Fibroblast of pulmonary artery (primary cell): ENCODE results near the gene EEF1B2.
A peak's percentile ranks its signal among the peaks of the same experiment; 100 is the strongest.
"Not testable (repeated sequence)": the region's sequence is repeated elsewhere in the genome, so short reads cannot be mapped to it uniquely, and the experiment has no call there.

ENCODE experiments used
- DNase-seq: peaks from one replicate; pipeline ENCODE4 v3.0.0-alpha.2; 2010; ENCODE audit warnings: low read depth
- H3K4me3 ChIP-seq: replicated peaks from 2 replicates; pipeline ENCODE4 v1.5.1; 2011; ENCODE audit warnings: low read depth, mild to moderate bottlenecking, control low read depth, low read length, moderate library complexity
- CTCF ChIP-seq: IDR thresholded peaks from 2 replicates; pipeline ENCODE4 v1.5.1; 2011; ENCODE audit warnings: mild to moderate bottlenecking, control low read depth, low read length, inconsistent platforms; ENCODE audit errors: missing control alignments

EEF1B2 gene

GRCh38 chr2:206202446-206202845 lies 42.8 kb downstream of the EEF1B2 start:
- DNase-seq: no peak
- TF ChIP-seq CTCF: no peak
- H3K4me3 ChIP-seq: no peak overlapping the region

GRCh38 chr2:206203331-206203730 lies 43.6 kb downstream of the EEF1B2 start:
- no peak overlapping the region for H3K4me3 ChIP-seq
- TF ChIP-seq CTCF: no peak
- DNase-seq: no peak

- DNase-seq: no peak
- no peak for TF ChIP-seq CTCF
- H3K4me3 ChIP-seq: no peak overlapping the region
Observed at GRCh38 chr2:206204710-206205109, 45.0 kb downstream of the EEF1B2 start.

GRCh38 chr2:206207316-206207715 lies 47.6 kb downstream of the EEF1B2 start:
- H3K4me3 ChIP-seq, DNase-seq: not testable (repeated sequence)

GRCh38 chr2:206208900-206209299 lies 49.2 kb downstream of the EEF1B2 start:
- DNase-seq: no peak
- TF ChIP-seq CTCF: no peak
- H3K4me3 ChIP-seq: no peak overlapping the region

GRCh38 chr2:206211657-206212255 lies 52.1 kb downstream of the EEF1B2 start:
- peak; percentile 64 for DNase-seq
- H3K4me3 ChIP-seq: peak overlapping the region; percentile 48
- no peak for TF ChIP-seq CTCF
